Measurements from ENCODE around the gene PARD3B. TPM values are rescaled to one million over a fixed set of nuclear protein-coding genes. Genes with fewer than 3 reads are reported as not detected.
A peak's percentile ranks its signal among the peaks of the same experiment; 100 is the strongest.

The PARD3B gene
- total and polyA plus RNA-seq, 2 donors (not counting 1 experiment from before 2014, with no cell fraction given): 7.4 to 20.6 TPM

DNA sequence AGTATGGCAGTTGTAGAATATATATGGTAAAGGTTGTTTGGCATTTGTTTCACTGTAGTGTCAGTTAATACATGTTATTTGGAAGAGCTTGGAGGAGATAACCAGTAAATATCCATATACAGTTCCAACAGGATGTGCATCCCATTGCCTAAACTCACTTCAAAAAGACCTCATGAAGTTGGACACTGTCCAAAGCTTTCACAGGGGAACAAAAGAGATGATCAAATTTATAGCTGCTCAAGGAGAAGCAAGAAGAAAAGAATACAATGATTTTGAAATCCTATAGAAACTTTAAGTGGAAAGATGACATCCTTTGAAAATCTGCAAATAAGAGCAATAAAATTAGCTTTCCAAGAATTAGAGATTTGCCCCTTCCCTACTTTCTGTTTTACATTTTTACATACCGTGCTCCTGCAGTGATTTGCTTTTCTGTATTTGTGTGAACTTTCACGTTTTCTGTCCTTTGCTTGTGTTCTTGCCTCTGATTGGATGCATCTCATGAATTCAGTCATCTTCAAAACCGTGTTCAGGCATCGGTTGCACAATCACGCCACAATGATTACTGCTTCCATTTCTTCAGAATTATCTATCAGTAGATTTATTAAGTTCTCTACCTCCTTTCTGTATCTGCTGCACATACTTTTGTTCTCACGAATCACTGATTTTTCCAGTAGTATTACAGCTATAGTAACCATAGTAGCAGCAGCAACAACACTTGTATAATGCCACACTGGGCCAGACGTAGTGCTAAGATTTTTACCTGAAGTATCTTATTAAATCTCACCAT, 83.8 kb downstream of the PARD3B start:
- H3K9me3 ChIP-seq (ENCODE audit: control insufficient read depth, insufficient read depth, low read depth, low read length): no peaks in the 10 kb centered on the region
- H3K4me3 ChIP-seq (replicated peaks in 1 of 4; ENCODE audit: control extremely low read depth in 1 of 4, insufficient read depth in 1 of 4, low read depth in 3 of 4, low read length in 4 of 4): no peak overlapping the region
- H3K4me2 ChIP-seq (ENCODE audit: extremely low read depth, insufficient read depth, low read length): no peak overlapping the region
- no peak overlapping the region for H3K27ac ChIP-seq (ENCODE audit: insufficient read depth, low read length)
- H3K79me2 ChIP-seq (ENCODE audit: control insufficient read depth, insufficient read depth, low read length): no peaks in the 10 kb centered on the region
- peak; percentile 19 to 43 for DNase-seq (ENCODE audit: low read depth in 2 of 2)
- H3K4me1 ChIP-seq (ENCODE audit: control insufficient read depth, extremely low read depth, insufficient read depth, low read length): no peaks in the 10 kb centered on the region
- H2AFZ ChIP-seq (ENCODE audit: low read length): no peak overlapping the region
- TF ChIP-seq EZH2 (IDR thresholded peaks at IDR 0.05; ENCODE audit: low read length, missing control alignments) (no peak), CTCF (conservative IDR thresholded peaks at IDR 0.05 in 1 of 2, IDR thresholded peaks at IDR 0.05 in 1 of 2; ENCODE audit: low read depth in 1 of 2, low read length in 2 of 2) (no peak)
- H3K36me3 ChIP-seq (ENCODE audit: control insufficient read depth, insufficient read depth, low read length): no peaks in the 10 kb centered on the region
- no peaks in the 10 kb centered on the region for H4K20me1 ChIP-seq (ENCODE audit: control insufficient read depth, extremely low read depth, insufficient read depth, low read length)
- H3K9ac ChIP-seq (ENCODE audit: insufficient read depth, low read length): no peak overlapping the region
- no peaks in the 10 kb centered on the region for H3K27me3 ChIP-seq (ENCODE audit: control insufficient read depth, insufficient read depth, low read length)

DNA sequence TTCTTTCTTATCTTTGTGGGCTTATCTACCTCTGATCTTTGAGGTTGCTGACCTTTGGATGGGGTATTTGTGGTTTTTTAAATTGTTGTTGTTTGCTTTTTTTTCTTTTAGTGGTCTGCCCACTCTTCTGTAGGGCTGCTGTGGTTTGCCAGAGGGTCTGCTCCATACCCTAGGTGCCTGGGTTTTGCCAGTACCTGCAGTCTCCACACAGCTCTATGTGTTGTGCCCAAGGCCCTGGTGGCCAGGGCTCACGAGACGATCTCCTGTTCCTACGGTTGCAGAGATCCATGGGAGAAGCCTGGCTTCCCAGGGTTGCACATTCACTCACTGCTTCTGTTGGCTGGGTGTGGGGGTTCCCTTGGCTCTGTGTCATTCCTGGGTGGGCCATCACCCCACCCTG, 87.1 kb downstream of the PARD3B start:
- H3K4me2 ChIP-seq (ENCODE audit: extremely low read depth, insufficient read depth, low read length): no peak overlapping the region
- H2AFZ ChIP-seq (ENCODE audit: low read length): no peak overlapping the region
- DNase-seq (ENCODE audit: low read depth in 2 of 2): no peak
- H3K27ac ChIP-seq (ENCODE audit: insufficient read depth, low read length): no peak overlapping the region
- H3K4me1 ChIP-seq (ENCODE audit: control insufficient read depth, extremely low read depth, insufficient read depth, low read length): no peaks in the 10 kb centered on the region
- no peak overlapping the region for H3K4me3 ChIP-seq (replicated peaks in 1 of 4; ENCODE audit: control extremely low read depth in 1 of 4, insufficient read depth in 1 of 4, low read depth in 3 of 4, low read length in 4 of 4)
- H3K9me3 ChIP-seq (ENCODE audit: control insufficient read depth, insufficient read depth, low read depth, low read length): no peaks in the 10 kb centered on the region
- no peaks in the 10 kb centered on the region for H3K79me2 ChIP-seq (ENCODE audit: control insufficient read depth, insufficient read depth, low read length)
- no peak for TF ChIP-seq EZH2 (IDR thresholded peaks at IDR 0.05; ENCODE audit: low read length, missing control alignments)
- TF ChIP-seq CTCF (conservative IDR thresholded peaks at IDR 0.05 in 1 of 2, IDR thresholded peaks at IDR 0.05 in 1 of 2; ENCODE audit: low read depth in 1 of 2, low read length in 2 of 2): no peak
- no peak overlapping the region for H3K9ac ChIP-seq (ENCODE audit: insufficient read depth, low read length)
- no peaks in the 10 kb centered on the region for H3K27me3 ChIP-seq (ENCODE audit: control insufficient read depth, insufficient read depth, low read length)
- H4K20me1 ChIP-seq (ENCODE audit: control insufficient read depth, extremely low read depth, insufficient read depth, low read length): no peaks in the 10 kb centered on the region
- no peaks in the 10 kb centered on the region for H3K36me3 ChIP-seq (ENCODE audit: control insufficient read depth, insufficient read depth, low read length)

GRCh38 chr2:204634564-204634963, 89.3 kb downstream of the PARD3B start:
- no peak for TF ChIP-seq EZH2 (IDR thresholded peaks at IDR 0.05; ENCODE audit: low read length, missing control alignments)
- no peak for TF ChIP-seq CTCF (conservative IDR thresholded peaks at IDR 0.05 in 1 of 2, IDR thresholded peaks at IDR 0.05 in 1 of 2; ENCODE audit: low read depth in 1 of 2, low read length in 2 of 2)
- H3K9ac ChIP-seq (ENCODE audit: insufficient read depth, low read length): no peak overlapping the region
- H3K4me1 ChIP-seq (ENCODE audit: control insufficient read depth, extremely low read depth, insufficient read depth, low read length): no peaks in the 10 kb centered on the region
- no peak for DNase-seq (ENCODE audit: low read depth in 2 of 2)
- no peaks in the 10 kb centered on the region for H3K27me3 ChIP-seq (ENCODE audit: control insufficient read depth, insufficient read depth, low read length)
- no peaks in the 10 kb centered on the region for H4K20me1 ChIP-seq (ENCODE audit: control insufficient read depth, extremely low read depth, insufficient read depth, low read length)
- H3K79me2 ChIP-seq (ENCODE audit: control insufficient read depth, insufficient read depth, low read length): no peaks in the 10 kb centered on the region
- H3K4me2 ChIP-seq (ENCODE audit: extremely low read depth, insufficient read depth, low read length): no peak overlapping the region
- no peak overlapping the region for H3K4me3 ChIP-seq (replicated peaks in 1 of 4; ENCODE audit: control extremely low read depth in 1 of 4, insufficient read depth in 1 of 4, low read depth in 3 of 4, low read length in 4 of 4)
- H2AFZ ChIP-seq (ENCODE audit: low read length): no peak overlapping the region
- H3K27ac ChIP-seq (ENCODE audit: insufficient read depth, low read length): no peak overlapping the region
- H3K36me3 ChIP-seq (ENCODE audit: control insufficient read depth, insufficient read depth, low read length): no peaks in the 10 kb centered on the region
- H3K9me3 ChIP-seq (ENCODE audit: control insufficient read depth, insufficient read depth, low read depth, low read length): no peaks in the 10 kb centered on the region

Measured in fibroblast of lung (primary cell).